NT2/D1 (cell line): Measurements from ENCODE around the gene LNP1.

Experiments used
- SUZ12 ChIP-seq: IDR thresholded peaks from 2 replicates; pipeline ENCODE4 v1.6.1; 2011; ENCODE audit not compliant: insufficient read length, insufficient read depth; ENCODE audit errors: extremely low read depth
- YY1 ChIP-seq: IDR thresholded peaks from 2 replicates; pipeline ENCODE4 v1.6.1; 2011; ENCODE audit not compliant: insufficient read length, insufficient read depth
- ZNF274 ChIP-seq: IDR thresholded peaks from 2 replicates; pipeline ENCODE4 v1.6.1; 2011; ENCODE audit warnings: mild to moderate bottlenecking, low read depth, low read length

- no peak for TF ChIP-seq SUZ12
- no peak for TF ChIP-seq YY1
- TF ChIP-seq ZNF274, result no peak
Measured at GRCh38 chr3:100384733-100385525, 16.4 kb upstream of the LNP1 start.
